Stimulated activated CD4-positive, alpha-beta T cell treated with anti-CD3 and anti-CD28 coated beads, Interleukin-2, amount 100 ng/mL, for 24 hours (primary cell): ENCODE measurements around the gene TCL1B.

ENCODE experiments used
- DNase-seq, 2 donors: peaks; one replicate each; pipeline ENCODE4 v3.0.0-alpha.2; 2020

Gene TCL1B

GRCh38 chr14:95667249-95667693 is 19.0 kb upstream of the TCL1B start:
- DNase-seq, result no peak

GRCh38 chr14:95668235-95668772 is 17.9 kb upstream of the TCL1B start:
- DNase-seq, result no peak

- DNase-seq, result no peak
Measured at GRCh38 chr14:95674613-95675012, 11.6 kb upstream of the TCL1B start.

- DNase-seq, result no peak
Measured at GRCh38 chr14:95675486-95675885, 10.7 kb upstream of the TCL1B start.

- DNase-seq, result no peak
Measured at GRCh38 chr14:95677179-95677835, 8.9 kb upstream of the TCL1B start.

GRCh38 chr14:95679148-95679815 is 6.9 kb upstream of the TCL1B start:
- DNase-seq, result no peak

- DNase-seq, result no peak
Measured at GRCh38 chr14:95679998-95680735, 6.1 kb upstream of the TCL1B start.

GRCh38 chr14:95681153-95681552 is 5.1 kb upstream of the TCL1B start:
- DNase-seq, result no peak

- peak; percentile 32 to 44 for DNase-seq
Measured at GRCh38 chr14:95683793-95684192, 2.4 kb upstream of the TCL1B start.

GRCh38 chr14:95686935-95687334 is 709 bp downstream of the TCL1B start:
- DNase-seq, result no peak

GRCh38 chr14:95689441-95689840 is 3.2 kb downstream of the TCL1B start:
- DNase-seq, result no peak

GRCh38 chr14:95690815-95691214 is 4.6 kb downstream of the TCL1B start:
- DNase-seq, result no peak

GRCh38 chr14:95691591-95691990 is 5.4 kb downstream of the TCL1B start:
- no peak for DNase-seq

- no peak for DNase-seq
Measured at GRCh38 chr14:95692109-95692508, 5.9 kb downstream of the TCL1B start.

- DNase-seq, result no peak
Measured at GRCh38 chr14:95695051-95695450, 8.8 kb downstream of the TCL1B start.

GRCh38 chr14:95695913-95696312 is 9.7 kb downstream of the TCL1B start:
- DNase-seq, result no peak

- DNase-seq, result no peak
Measured at GRCh38 chr14:95696741-95697140, 10.5 kb downstream of the TCL1B start.

GRCh38 chr14:95697764-95698163 is 11.5 kb downstream of the TCL1B start:
- DNase-seq, result no peak

- no peak for DNase-seq
Measured at GRCh38 chr14:95698287-95698686, 12.1 kb downstream of the TCL1B start.

- DNase-seq, result no peak
Measured at GRCh38 chr14:95699412-95699811, 13.2 kb downstream of the TCL1B start.

- DNase-seq, result no peak
Measured at GRCh38 chr14:95700221-95700976, 14.2 kb downstream of the TCL1B start.

GRCh38 chr14:95701846-95702221 is 15.6 kb downstream of the TCL1B start:
- DNase-seq, result no peak

- no peak for DNase-seq
Measured at GRCh38 chr14:95703341-95703740, 17.1 kb downstream of the TCL1B start.
